ENCODE measurements around the gene VPS13D. TPM values are rescaled to one million over a fixed set of nuclear protein-coding genes. Genes with fewer than 3 reads are reported as not detected.

Gene VPS13D
- total RNA-seq, 1 experiment from 2014 or later, result 29.0 TPM

DNA sequence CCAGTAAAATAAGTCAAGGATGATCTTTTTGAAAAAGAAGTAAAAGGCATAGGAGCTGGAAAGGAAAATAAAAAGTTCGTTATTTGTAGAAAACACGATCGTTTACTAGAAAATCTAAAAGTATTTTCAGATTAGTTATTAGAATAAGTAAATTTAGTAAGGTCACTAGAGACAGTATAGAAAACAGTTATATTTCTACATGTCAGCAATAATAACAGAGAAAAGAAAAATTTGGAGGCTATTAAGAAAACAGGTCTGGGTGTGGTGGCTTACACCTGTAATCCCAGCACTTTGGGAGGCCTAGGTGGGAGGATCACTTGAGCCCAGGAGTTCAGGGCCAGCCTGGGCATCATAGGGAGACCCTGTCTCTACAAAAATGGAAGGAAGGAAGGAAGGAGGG is 181.3 kb downstream of the VPS13D start:
- peaks cover 9% of the 10 kb centered on the region; the same call in 1 of the 2 replicates for H3K4me1 Mint-ChIP-seq
- peaks cover 3% of the 10 kb centered on the region; the same call in 1 of the 2 replicates for H3K27me3 Mint-ChIP-seq (ENCODE audit: low read depth)
- H3K36me3 Mint-ChIP-seq, result peaks cover 17% of the 10 kb centered on the region
- no peak overlapping the region for H3K27ac Mint-ChIP-seq
- DNase-seq (ENCODE audit: low spot score) (no peak), ATAC-seq (no peak)
- CTCF ChIA-PET, result interaction anchor here (0.6 kb wide), 1 partner anchor 559 kb away, joined by 5 read pairs; no protein-coding TSS in a partner anchor
- POLR2A ChIA-PET, result no interaction called here
- no peak for TF ChIP-seq TCF7 (CRISPR knock-in tag; IDR thresholded peaks at IDR 0.05; ENCODE audit: low read depth)
- TF ChIP-seq SP1 (CRISPR knock-in tag; conservative IDR thresholded peaks at IDR 0.05), result no peak
- no peak for TF ChIP-seq GTF2I (CRISPR knock-in tag; conservative IDR thresholded peaks at IDR 0.05)
- TF ChIP-seq MLX (CRISPR knock-in tag; IDR thresholded peaks at IDR 0.05), result no peak
- no peak for TF ChIP-seq ZNF121 (CRISPR knock-in tag; IDR thresholded peaks at IDR 0.05)
- TF ChIP-seq, protein P1, sequence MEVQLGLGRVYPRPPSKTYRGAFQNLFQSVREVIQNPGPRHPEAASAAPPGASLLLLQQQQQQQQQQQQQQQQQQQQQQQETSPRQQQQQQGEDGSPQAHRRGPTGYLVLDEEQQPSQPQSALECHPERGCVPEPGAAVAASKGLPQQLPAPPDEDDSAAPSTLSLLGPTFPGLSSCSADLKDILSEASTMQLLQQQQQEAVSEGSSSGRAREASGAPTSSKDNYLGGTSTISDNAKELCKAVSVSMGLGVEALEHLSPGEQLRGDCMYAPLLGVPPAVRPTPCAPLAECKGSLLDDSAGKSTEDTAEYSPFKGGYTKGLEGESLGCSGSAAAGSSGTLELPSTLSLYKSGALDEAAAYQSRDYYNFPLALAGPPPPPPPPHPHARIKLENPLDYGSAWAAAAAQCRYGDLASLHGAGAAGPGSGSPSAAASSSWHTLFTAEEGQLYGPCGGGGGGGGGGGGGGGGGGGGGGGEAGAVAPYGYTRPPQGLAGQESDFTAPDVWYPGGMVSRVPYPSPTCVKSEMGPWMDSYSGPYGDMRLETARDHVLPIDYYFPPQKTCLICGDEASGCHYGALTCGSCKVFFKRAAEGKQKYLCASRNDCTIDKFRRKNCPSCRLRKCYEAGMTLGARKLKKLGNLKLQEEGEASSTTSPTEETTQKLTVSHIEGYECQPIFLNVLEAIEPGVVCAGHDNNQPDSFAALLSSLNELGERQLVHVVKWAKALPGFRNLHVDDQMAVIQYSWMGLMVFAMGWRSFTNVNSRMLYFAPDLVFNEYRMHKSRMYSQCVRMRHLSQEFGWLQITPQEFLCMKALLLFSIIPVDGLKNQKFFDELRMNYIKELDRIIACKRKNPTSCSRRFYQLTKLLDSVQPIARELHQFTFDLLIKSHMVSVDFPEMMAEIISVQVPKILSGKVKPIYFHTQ (CRISPR knock-in tag; IDR thresholded peaks at IDR 0.05), result no peak
- TF ChIP-seq ZNF671 (CRISPR knock-in tag; IDR thresholded peaks at IDR 0.05), result no peak
- TF ChIP-seq KAT7 (CRISPR knock-in tag; IDR thresholded peaks at IDR 0.05; ENCODE audit: borderline replicate concordance), result no peak
- TF ChIP-seq ZNF317 (CRISPR knock-in tag; IDR thresholded peaks at IDR 0.05; ENCODE audit: borderline replicate concordance, low read depth), result no peak
- no peak for TF ChIP-seq IRF1 (CRISPR knock-in tag; IDR thresholded peaks at IDR 0.05)
- no peak for TF ChIP-seq USF1 (CRISPR knock-in tag; IDR thresholded peaks at IDR 0.05)
- TF ChIP-seq NFYB (CRISPR knock-in tag; conservative IDR thresholded peaks at IDR 0.05; ENCODE audit: low read depth), result no peak
- TF ChIP-seq ZBTB21 (CRISPR knock-in tag; IDR thresholded peaks at IDR 0.05; ENCODE audit: borderline replicate concordance), result no peak
- TF ChIP-seq E2F1 (CRISPR knock-in tag; IDR thresholded peaks at IDR 0.05), result no peak
- no peak overlapping the region for H3K4me3 Mint-ChIP-seq
- H3K9me3 Mint-ChIP-seq, result peaks cover 14% of the 10 kb centered on the region

DNA sequence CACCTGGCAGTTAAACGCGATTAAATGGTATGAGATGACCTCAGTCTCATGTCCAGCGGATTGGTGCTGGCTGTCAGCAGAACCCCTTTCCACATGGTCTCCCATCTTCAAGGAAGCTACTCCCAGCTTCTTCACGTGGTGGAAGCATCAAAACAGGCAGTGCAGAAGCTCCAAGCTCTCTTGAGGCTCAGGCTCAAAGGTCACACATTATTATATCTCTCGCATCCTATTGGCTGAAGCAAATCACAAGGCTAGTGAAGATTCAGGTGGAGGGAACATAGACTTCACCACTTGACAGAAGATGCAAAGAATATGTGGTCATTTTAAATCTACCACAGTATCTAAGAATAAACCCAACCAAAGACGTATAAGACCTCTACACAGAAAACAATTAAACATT is 181.9 kb downstream of the VPS13D start:
- ChIA-PET CTCF (interaction anchor here (0.6 kb wide), 1 partner anchor 559 kb away, joined by 5 read pairs; no protein-coding TSS in a partner anchor), POLR2A (no interaction called here)
- no peak overlapping the region for H3K27ac Mint-ChIP-seq

More for the DNA sequence above, 181.9 kb downstream of the VPS13D start:
- TF ChIP-seq GABPB1 (CRISPR knock-in tag; IDR thresholded peaks at IDR 0.05) (no peak), ERG (CRISPR knock-in tag; IDR thresholded peaks at IDR 0.05) (no peak), FOXP1 (CRISPR knock-in tag; IDR thresholded peaks at IDR 0.05; ENCODE audit: borderline replicate concordance) (no peak)
- ATAC-seq (no peak), DNase-seq (ENCODE audit: low spot score) (no peak)
- H3K27me3 Mint-ChIP-seq (ENCODE audit: low read depth), result peaks cover 3% of the 10 kb centered on the region; the same call in 1 of the 2 replicates
- no peak overlapping the region for H3K4me3 Mint-ChIP-seq
- peaks cover 22% of the 10 kb centered on the region for H3K36me3 Mint-ChIP-seq
- H3K4me1 Mint-ChIP-seq, result peaks cover 3% of the 10 kb centered on the region; the same call in 1 of the 2 replicates
- H3K9me3 Mint-ChIP-seq, result peaks cover 14% of the 10 kb centered on the region

Measured in WTC11 (cell line).